HG03521 (cell line): ENCODE data around the gene MFRP.

Source experiments
- ATAC-seq: cut with Tn5 transposase; IDR thresholded peaks from one replicate; pipeline ENCODE4 v1.9.1; 2021; ENCODE audit warnings: mild to moderate bottlenecking, moderate library complexity; ENCODE audit not compliant: unreplicated experiment

Gene MFRP

GRCh38 chr11:119338965-119339588, 7.4 kb downstream of the MFRP start:
- ATAC-seq = no peak

GRCh38 chr11:119338318-119338890, 8.1 kb downstream of the MFRP start:
- ATAC-seq = no peak

GRCh38 chr11:119337581-119338317, 8.8 kb downstream of the MFRP start:
- no peak for ATAC-seq

GRCh38 chr11:119336744-119337469, 9.6 kb downstream of the MFRP start:
- ATAC-seq = no peak

GRCh38 chr11:119335655-119336543, 10.6 kb downstream of the MFRP start:
- ATAC-seq = no peak

GRCh38 chr11:119335091-119335654, 11.3 kb downstream of the MFRP start:
- ATAC-seq = no peak

GRCh38 chr11:119334174-119334930, 12.2 kb downstream of the MFRP start, which contains the start of gene RNF26:
Gene RNF26 (plus strand): TSS chr11:119334527. CDS start chr11:119335123, 596 bp downstream.
- ATAC-seq = peak; percentile 92

- ATAC-seq = no peak
Observed at GRCh38 chr11:119332111-119332765, 14.3 kb downstream of the MFRP start.

GRCh38 chr11:119330237-119330636, 16.3 kb downstream of the MFRP start:
- no peak for ATAC-seq

GRCh38 chr11:119329320-119329719, 17.2 kb downstream of the MFRP start:
- ATAC-seq = no peak

GRCh38 chr11:119324189-119324588, 22.3 kb downstream of the MFRP start:
- ATAC-seq = no peak

GRCh38 chr11:119323532-119324033, 22.9 kb downstream of the MFRP start:
- no peak for ATAC-seq

- no peak for ATAC-seq
Observed at GRCh38 chr11:119322921-119323531, 23.5 kb downstream of the MFRP start.

GRCh38 chr11:119322360-119322739, 24.2 kb downstream of the MFRP start:
- no peak for ATAC-seq

GRCh38 chr11:119320776-119321524, 25.6 kb downstream of the MFRP start:
- ATAC-seq = peak; percentile 35

- no peak for ATAC-seq
Observed at GRCh38 chr11:119320240-119320775, 26.2 kb downstream of the MFRP start.

GRCh38 chr11:119319700-119320239, 26.7 kb downstream of the MFRP start:
- ATAC-seq = no peak
